ENCODE data around the gene COMMD4. TPM values are rescaled to one million over a fixed set of nuclear protein-coding genes. Genes with fewer than 3 reads are reported as not detected.
"Not testable (repeated sequence)": the region's sequence is repeated elsewhere in the genome, so short reads cannot be mapped to it uniquely, and the experiment has no call there.

Gene COMMD4
- total RNA-seq, 1 experiment from 2014 or later: 110 TPM

DNA sequence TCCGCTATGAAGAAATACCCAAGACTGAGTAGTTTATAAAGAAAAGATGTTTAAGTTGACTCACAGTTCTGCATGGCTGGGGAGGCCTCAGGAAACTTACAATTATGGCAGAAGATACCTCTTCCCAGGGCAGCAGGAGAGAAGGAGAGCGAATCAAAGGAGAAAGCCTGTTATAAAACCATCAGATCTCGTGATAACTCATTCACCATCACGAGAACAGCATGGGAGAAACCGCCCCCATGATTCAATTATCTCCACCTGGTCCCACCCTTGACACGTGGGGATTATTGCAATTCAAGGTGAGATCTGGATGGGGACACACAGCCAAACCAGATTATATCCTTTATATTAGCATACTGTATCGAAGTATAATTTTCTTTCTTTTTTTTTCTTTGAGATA lies 3.8 kb upstream of the COMMD4 start:
- DNase-seq (ENCODE audit: low spot score): not testable (repeated sequence)

DNA sequence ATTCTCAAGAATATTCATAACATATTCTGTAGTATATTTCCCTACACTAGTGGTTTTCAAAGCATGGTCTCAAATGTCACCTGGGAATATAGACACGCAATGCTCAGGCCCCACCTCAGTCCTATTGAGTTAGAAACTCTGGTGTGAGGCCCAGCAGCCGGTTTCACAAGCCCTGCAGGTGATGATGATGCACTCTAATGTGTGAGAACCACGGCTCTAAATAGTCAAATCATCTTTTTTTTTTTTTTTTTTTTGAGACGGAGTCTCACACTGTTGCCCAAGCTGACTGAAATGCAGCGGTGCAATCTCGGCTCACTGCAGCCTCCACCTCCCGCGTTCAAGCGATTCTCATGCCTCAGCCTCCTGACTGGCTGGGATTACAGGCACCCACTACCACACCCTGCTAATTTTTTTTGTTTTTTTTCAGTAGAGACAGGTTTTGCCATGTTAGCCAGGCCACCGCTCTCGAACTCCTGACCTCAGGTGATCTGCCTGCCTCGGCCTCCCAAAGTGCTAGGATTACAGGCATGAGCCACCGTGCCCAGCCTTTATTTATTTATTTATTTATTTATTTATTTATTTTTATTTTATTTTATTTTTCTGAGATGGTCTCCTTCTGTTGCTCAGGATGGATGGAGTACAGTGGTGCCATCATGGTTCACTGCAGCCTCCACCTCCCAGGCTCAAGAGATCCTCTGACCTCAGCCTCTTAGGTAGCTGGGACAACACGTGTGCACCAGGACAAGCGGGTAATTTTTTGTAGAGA lies 2.0 kb upstream of the COMMD4 start:
- not testable (repeated sequence) for DNase-seq (ENCODE audit: low spot score)

DNA sequence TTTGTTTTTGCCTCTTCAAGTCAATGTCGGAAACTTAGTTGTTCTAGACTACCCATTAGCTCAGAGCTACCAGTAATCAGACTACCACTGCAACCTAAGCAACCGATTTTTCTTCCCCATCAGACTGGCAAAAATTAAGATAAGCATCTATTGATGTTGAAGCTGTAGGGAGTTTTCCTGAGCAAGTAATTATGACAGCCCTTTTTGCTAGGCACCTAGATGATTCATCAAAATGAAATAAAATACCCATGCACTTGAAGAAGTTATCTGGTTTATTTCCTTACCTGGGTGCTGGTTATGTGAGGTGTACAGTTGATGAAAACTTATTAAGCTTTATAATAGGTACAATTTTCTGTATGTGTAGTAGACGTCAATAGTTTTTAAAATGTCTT lies 554 bp upstream of the COMMD4 start:
- no peak for DNase-seq (ENCODE audit: low spot score)

DNA sequence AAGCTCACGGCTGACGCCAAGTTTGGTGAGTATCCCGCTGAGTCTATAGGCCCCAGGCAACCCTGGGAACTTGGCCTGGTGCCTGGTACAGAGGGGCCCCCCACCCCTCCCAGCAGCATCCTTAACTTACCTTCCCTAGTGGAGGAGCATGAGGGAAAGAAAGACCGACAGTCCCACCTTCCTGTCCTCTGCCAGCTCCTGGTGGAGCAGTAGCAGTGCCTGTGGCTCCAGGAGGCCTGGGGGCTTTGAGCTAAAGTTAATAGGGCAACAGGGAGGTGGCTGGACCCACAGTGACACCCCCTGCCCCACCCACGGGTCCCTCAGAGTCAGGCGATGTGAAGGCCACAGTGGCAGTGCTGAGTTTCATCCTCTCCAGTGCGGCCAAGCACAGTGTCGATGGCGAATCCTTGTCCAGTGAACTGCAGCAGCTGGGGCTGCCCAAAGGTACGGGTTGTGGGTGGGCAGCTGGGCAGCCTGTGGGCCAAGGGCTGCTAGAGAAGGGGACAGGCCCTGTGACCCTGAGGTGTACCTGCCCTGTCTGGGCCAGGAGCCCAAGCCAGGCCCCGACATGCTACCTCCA lies 2.9 kb downstream of the COMMD4 start:
- no peak for DNase-seq (ENCODE audit: low spot score)

DNA sequence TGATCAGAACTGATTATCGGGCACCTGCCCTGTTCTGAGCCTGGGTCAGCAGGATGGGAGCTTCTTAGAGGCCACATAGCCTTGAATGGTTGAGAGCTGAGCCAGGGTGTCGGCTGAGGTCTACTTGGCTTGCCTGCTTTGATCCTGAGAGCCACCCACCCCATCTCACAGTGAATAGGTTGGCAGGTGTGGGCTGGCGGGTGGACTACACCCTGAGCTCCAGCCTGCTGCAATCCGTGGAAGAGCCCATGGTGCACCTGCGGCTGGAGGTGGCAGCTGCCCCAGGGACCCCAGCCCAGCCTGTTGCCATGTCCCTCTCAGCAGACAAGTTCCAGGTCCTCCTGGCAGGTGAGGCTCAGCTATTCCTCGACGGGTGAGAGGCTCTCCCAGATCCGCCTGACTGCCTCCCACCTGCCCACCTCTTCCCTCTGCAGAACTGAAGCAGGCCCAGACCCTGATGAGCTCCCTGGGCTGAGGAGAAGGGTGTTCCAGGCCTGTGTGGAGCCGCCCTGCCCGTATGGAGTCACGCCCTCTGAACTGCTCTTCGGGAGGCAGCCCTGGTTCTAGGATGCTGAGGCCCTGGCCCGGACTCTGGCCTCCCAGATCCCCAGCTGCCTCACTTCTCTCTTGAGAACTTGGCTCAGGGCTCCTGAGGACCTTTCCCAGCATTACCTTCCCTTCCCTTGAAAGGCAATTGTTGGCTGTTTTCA lies 3.8 kb downstream of the COMMD4 start:
- no peak for DNase-seq (ENCODE audit: low spot score)

DNA sequence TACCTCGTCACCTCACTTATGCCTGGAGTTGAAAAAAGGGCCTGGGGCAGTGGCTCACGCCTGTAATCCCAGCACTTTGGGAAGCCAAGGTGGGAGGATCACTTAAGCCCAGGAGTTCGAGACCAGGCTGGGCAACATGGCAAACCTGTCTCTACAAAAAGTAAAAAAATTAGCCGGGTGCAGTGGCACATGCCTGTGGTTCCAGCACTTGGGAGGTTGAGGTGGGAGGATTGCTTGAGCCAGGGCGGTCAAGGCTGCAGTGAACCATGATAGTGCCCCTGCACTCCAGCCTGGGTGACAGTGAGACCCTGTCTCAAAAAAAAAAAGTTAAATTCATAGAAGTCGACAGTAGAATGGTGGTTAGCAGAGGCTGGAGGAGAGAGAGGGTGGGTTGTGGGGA lies 6.4 kb downstream of the COMMD4 start:
- DNase-seq (ENCODE audit: low spot score): no peak

DNA sequence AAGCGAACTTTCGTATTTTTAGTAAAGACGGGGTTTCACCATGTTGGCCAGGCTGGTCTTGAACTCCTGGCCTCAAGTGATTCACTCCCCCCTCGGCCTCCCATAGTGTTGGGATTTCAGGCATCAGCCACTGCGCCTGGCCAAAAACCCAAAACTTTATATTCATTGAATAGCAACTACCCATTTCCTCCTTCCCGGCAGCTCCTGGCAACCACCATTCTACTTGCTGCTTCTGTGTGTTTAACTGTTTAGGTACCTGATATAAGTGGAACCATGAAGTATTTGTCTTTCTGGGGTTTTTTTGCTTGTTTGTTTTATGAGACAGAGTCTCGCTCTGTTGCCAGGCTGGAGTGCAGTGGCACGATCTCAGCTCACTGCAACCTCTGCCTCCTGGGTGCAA lies 8.1 kb downstream of the COMMD4 start:
- not testable (repeated sequence) for DNase-seq (ENCODE audit: low spot score)

DNA sequence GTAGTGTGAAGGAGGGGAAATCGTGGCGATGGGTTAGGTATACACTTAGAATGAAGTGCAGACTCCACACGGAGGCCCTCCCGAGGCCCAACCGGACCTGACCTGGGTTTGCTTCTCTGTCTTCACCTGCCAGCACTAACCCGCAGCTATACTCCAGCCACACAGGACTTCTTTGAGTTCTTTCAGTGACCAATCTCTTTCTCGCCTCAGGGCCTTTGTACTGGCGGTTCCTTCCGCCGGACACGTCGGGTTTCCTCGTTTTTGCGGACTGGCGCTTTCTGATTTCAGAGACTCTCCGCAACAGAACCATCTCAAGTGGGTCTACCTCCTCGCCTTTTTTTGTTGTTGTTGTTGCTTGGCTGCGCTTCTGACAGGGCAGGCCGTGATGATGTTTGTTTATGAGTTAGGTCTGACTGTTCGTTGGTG lies 10.9 kb downstream of the COMMD4 start, which contains the start of gene NEIL1:
TSS of gene NEIL1 (plus strand) at position 244 of the 426 bp plus-strand sequence. CDS start 1,867 bp downstream, outside the sequence.
- no peak for DNase-seq (ENCODE audit: low spot score)

DNA sequence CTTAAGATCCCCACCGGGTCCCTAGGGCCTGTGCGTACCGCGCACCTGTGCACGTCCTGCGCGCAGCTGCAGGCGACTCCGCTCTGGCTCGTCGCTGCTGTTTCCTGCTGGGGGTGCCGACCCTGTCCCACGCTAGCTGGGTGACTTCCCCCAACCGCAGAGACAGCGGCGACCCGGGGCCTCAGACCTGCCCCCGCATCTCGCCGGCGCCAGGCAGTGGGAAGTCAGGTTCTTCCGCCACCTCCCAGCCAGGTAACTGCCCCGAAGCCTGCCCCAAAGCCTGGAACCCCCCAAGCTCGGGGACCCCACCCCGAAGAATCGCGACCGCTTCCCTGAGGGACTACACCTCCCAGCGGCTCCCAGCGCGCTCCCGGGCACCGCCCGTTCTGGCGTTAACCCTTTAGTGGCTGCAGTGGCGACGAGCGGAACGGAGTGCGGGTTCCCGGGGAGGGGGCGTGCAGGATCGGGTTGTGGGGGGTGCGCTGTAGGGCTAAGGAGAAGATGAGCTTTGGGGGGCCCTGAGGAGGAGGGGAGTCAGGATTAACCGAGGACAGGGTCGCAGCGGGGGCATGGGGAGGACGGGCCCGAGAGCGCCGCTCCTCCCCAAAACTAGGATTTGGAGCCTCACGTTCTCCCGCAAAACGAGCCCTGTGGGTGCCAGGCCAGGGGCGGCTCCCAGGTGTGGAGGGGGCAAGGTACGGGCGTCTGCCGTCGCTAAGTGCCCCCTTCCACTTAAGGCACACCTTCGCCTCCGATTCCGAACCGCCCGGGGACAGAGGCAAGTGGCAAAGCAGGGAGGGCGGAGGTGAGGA lies 11.6 kb downstream of the COMMD4 start:
- no peak for DNase-seq (ENCODE audit: low spot score)

DNA sequence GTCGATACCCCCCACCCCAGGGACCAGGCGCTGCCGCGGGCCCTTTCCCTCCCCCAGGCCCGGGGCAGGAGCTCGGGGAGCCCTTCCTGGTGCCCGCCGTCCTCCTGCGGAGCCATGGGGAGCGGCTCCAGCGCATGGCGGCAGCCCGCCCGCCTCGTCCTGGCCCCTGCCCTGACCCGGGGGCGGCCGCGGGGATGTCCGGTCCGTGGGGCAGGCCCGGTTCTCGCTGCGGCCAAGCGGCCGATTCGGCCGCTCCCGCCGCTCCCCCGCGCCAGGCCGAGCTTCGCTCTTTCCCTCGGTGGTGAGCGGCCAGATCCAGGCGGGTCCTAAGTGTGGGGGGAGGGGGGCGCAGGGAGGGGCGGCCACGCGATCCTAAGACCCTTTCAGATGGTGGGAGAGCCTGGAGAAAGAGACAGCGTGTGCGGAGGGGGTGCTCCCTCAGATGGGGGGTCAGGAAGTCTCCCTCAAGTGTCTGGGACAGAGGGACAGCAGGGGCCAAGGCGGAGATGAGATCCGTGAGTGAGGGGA lies 12.2 kb downstream of the COMMD4 start:
- DNase-seq (ENCODE audit: low spot score): no peak

DNA sequence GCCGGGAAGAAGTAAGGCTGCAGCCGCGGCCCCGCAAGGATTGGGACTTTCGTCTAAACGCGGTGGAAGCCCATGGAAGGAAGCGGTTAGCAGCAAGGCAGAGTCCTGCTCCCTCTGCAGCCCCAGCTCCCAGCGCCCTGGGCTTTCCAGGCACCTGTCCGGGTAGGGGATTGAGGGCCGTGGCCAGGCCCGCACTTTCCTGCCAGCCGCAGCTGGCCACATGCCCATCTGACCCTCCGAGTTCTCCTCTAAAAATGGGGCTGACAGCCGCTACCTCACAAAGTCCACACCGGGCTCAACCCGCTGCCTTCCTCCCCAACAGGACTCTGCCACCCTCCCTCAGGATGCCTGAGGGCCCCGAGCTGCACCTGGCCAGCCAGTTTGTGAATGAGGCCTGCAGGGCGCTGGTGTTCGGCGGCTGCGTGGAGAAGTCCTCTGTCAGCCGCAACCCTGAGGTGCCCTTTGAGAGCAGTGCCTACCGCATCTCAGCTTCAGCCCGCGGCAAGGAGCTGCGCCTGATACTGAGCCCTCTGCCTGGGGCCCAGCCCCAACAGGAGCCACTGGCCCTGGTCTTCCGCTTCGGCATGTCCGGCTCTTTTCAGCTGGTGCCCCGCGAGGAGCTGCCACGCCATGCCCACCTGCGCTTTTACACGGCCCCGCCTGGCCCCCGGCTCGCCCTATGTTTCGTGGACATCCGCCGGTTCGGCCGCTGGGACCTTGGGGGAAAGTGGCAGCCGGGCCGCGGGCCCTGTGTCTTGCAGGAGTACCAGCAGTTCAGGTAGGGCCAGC lies 12.9 kb downstream of the COMMD4 start:
- no peak for DNase-seq (ENCODE audit: low spot score)

DNA sequence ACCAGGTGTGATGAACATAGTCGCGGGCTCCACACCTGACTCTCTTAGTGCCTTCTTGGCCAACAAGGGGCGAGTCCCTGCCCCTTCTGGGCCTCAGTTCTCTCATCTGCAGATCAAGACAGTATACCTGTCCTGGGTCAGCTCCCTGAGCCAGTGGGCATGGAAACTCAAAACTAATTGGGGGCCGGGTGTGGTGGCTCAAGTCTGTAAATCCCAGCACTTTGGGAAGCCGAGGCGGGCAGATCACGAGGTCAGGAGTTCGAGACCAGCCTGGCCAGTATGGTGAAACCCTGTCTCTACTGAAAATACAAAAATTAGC lies 13.4 kb downstream of the COMMD4 start:
- DNase-seq (ENCODE audit: low spot score): not testable (repeated sequence)

DNA sequence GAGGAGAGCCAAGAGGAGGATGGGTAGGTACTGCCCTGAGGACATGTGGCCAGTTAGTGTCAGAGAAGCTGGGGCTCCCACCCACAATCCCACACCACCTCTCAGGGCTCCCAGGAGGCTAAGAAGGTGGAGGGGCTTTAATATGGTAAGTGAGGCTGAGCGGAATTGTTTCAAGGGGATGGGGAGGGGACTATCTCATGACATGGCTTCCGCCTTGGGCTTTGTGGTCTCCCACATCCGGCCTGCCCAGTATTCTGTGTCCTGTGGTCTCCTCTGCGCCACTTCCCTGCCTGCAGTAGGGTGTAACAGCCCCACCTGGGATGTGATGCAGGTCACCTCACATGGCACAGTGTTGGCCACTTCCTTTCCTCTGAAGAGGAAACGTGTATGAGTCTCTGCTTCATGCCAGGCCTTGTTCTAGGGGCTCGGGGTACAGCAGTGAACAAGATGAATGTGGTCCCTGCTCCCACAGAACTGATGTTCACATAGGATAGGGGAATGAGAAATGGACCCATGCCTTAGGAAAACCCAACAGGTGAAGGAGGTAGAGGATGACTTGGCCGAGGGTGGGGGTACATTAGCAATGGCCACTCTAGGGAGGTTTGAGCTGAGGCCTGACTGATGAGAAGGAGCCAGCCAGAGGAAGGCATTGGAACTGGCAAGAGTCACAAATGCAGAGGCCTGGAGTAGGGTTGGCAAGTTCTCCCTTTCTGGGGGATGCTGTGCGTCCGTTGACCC lies 14.2 kb downstream of the COMMD4 start:
- no peak for DNase-seq (ENCODE audit: low spot score)

DNA sequence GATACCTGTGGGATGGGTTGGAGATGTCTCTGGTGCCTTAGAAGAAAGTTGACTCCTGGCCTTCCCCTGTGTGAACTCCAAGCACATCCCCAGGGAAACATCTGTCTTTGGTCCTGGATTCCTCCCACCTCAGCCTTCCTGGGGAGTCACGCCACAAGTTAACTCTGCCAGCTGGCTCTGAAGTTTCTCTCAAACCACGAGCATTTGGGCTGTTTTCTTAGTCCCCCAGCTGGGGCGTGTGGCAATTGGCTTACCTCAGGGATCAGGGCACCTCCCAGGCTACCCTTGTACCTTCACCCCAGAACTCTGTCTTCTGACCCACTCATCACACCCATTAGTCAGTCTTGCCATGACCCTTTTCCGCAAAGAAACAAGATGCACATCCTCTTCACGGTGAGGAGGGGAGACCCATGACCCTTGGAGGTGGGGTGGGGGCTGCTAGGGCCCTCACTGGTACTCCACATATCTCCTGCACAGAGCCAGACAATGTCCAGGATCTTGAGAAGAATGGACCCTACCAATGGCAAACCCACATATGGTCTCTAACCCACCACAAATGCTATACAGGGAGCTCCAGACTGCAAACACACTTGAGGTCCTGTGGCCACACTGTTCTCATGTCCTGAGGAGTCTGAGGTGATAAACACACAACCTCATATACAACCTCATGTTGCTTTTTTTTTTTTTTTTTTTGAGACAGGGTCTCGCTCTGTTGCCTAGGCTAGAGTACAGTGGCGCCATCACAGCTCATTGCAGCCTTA lies 14.9 kb downstream of the COMMD4 start:
- no peak for DNase-seq (ENCODE audit: low spot score)

DNA sequence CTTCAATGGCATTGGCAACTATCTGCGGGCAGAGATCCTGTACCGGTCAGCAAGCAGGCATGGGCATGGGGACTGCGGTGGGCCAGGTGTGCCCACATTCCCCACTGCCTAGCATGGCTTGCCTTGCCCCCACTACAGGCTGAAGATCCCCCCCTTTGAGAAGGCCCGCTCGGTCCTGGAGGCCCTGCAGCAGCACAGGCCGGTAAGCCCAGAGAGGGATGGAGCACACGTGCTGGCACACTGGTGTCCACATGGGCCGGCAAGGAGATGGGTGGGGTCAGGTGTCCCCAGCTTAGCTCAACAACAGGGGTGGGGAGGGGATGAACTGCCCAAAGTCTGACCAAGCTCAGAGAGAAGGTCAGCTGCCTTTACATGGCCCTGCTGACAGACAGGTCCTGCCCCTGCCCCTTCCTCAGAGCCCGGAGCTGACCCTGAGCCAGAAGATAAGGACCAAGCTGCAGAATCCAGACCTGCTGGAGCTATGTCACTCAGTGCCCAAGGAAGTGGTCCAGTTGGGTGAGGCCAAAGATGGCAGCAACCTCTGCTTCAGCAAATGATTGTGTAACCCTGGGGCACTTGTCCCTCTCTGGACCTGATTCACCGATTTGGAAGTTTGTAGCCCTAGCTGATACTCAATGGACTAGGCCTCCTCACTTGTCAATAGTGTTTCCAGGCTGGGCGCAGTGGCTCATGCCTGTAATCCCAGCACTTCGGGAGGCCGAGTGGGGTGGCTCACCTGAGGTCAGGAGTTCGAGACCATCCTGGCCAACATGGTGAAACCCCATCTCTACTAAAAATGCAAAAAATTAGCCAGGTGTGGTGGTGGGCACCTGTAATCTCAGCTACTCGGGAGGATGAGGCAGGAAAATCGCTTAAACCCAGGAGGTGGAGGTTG lies 16.6 kb downstream of the COMMD4 start:
- DNase-seq (ENCODE audit: low spot score): no peak

DNA sequence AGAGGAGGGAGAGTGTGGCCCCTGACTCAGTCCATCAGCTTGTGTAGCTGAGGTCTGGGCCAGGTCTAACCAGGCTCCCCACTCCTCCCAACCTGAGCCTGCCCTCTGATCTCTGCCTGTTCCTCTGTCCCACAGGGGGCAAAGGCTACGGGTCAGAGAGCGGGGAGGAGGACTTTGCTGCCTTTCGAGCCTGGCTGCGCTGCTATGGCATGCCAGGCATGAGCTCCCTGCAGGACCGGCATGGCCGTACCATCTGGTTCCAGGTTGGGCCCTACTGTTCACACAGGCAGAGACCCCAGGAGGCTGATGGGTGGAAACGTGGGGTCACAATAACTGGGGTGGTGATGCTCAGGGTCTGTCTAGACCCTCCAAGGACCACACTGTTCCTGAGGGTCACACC lies 17.7 kb downstream of the COMMD4 start:
- no peak for DNase-seq (ENCODE audit: low spot score)

DNA sequence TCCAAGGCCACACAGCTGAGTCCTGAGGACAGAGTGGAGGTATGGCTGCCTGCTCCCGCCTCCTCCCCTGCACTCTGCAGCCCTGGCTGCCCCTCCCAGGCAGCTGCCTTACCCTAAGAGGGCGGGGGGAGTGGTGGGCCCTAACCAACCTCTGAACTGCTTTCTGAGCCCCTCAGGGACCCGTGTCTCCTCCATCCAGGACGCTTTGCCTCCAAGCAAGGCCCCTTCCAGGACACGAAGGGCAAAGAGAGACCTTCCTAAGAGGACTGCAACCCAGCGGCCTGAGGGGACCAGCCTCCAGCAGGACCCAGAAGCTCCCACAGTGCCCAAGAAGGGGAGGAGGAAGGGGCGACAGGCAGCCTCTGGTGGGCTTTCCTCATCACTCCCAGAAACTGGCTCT lies 18.6 kb downstream of the COMMD4 start:
- no peak for DNase-seq (ENCODE audit: low spot score)

DNA sequence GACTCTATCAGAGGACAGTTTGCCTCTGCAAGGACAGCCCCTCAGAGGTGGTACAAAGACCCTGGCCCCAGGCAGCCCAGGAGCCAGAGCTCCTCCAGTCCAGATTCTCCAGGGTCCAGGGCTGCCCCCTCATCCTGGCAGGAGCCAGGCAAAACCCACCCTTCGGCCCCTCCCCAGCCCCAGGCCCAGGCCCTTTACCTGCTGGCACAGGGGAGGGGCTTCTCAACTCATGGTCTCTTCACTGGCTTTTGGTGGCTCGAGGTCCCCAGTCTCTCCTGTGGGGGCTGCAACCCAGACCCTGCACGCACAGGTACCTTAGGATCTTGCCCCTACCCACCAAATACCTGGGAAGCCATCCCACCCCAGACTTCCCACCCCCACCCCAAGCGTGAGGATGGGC lies 19.5 kb downstream of the COMMD4 start:
- DNase-seq (ENCODE audit: low spot score): no peak

DNA sequence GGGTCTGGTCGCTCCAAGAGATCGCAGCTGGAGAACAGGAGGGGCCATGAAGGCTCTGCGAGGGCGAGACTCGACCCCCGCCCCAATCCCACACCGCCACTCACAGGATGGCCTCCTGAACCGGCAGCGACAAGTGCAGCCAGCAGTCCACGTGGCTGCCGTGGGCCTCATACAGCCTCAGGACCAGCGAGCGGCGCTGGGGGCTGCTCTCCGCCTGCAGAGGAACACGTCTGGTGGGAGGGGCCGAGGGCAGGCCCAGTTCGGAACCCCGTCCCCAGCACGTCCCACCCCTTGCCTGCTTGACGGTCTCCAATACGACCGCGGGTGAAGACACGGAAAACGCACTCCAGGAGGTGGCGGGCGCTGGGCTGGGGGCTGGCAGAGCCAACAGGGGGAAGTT lies 20.1 kb downstream of the COMMD4 start:
- DNase-seq (ENCODE audit: low spot score): no peak

Measured in H4 (cell line).